ENCODE data around the gene PLCD1. TPM values are rescaled to one million over a fixed set of nuclear protein-coding genes. Genes with fewer than 3 reads are reported as not detected.
A peak's percentile ranks its signal among the peaks of the same experiment; 100 is the strongest.

PLCD1 gene
- total RNA-seq, 2 donors from 2014 or later = 29.7 to 176 TPM

DNA sequence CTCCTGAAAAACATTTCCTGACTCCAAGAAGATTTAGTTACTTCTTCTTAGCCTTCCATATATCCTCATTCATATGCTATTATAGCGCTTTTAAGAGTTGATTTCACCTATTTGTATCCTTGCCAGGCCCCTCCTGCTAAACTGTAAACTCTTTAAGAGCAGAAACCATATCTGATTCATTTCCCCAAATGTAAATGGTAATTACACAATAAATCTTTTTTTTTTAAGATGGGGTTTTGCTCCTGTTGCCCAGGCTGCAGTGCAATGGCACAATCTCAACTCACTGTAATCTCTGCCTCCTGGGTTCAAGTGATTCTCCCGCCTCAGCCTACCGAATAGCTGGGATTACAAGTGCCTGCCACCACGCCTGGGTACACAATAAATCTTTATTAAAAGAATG is 14.0 kb upstream of the PLCD1 start:
- TF ChIP-seq POLR2AphosphoS5 (IDR thresholded peaks at IDR 0.05) (no peak), POLR2A (IDR thresholded peaks at IDR 0.05) (no peak)
- TF ChIP-seq, protein P1, sequence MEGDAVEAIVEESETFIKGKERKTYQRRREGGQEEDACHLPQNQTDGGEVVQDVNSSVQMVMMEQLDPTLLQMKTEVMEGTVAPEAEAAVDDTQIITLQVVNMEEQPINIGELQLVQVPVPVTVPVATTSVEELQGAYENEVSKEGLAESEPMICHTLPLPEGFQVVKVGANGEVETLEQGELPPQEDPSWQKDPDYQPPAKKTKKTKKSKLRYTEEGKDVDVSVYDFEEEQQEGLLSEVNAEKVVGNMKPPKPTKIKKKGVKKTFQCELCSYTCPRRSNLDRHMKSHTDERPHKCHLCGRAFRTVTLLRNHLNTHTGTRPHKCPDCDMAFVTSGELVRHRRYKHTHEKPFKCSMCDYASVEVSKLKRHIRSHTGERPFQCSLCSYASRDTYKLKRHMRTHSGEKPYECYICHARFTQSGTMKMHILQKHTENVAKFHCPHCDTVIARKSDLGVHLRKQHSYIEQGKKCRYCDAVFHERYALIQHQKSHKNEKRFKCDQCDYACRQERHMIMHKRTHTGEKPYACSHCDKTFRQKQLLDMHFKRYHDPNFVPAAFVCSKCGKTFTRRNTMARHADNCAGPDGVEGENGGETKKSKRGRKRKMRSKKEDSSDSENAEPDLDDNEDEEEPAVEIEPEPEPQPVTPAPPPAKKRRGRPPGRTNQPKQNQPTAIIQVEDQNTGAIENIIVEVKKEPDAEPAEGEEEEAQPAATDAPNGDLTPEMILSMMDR (IDR thresholded peaks at IDR 0.05) = no peak
- Histone ChIP-seq H3K4me1 (replicated peaks) (no peaks in the 10 kb centered on the region), H3K9me3 (no peaks in the 10 kb centered on the region), H3K27me3 (replicated peaks; ENCODE audit: insufficient read depth) (no peaks in the 10 kb centered on the region), H3K4me3 (no peak overlapping the region), H3K27ac (no peak overlapping the region), H3K36me3 (no peaks in the 10 kb centered on the region)
- intact Hi-C loops (cut with DNase I) = no loop called here
- WGBS = 46% methylated on average over 4 of the region's 4 CpGs
- DNase-seq (ENCODE audit: low spot score) = no peak

DNA sequence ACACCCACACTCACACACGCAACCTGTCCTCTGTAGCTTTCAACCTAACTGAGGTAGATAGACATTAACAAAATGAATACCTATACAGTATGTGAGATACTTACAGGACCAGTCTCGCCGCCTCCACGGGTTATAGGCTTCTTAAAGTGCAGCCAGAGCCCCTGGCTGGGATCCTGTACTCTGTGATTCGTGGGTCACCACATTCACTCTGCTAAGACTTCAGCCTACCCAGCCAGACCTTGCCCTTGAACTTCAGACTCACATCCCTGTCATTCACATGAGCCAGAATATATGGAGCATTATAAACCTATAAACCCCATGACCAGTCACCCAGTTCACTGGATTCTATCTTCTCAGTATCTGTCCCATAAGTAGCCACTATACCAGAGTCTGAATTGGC is 11.0 kb upstream of the PLCD1 start:
- no peak overlapping the region for H3K4me3 ChIP-seq
- no peak for DNase-seq (ENCODE audit: low spot score)
- no peak overlapping the region for H3K27ac ChIP-seq
- WGBS = 87% methylated on average over 5 of the region's 5 CpGs
- no peaks in the 10 kb centered on the region for H3K36me3 ChIP-seq
- no peaks in the 10 kb centered on the region for H3K4me1 ChIP-seq (replicated peaks)
- no peaks in the 10 kb centered on the region for H3K9me3 ChIP-seq
- TF ChIP-seq, protein P1 (IDR thresholded peaks at IDR 0.05) = no peak
- TF ChIP-seq POLR2AphosphoS5 (IDR thresholded peaks at IDR 0.05) (no peak), POLR2A (IDR thresholded peaks at IDR 0.05) (no peak)
- no peaks in the 10 kb centered on the region for H3K27me3 ChIP-seq (replicated peaks; ENCODE audit: insufficient read depth)
- intact Hi-C loops (cut with DNase I) = no loop called here

GRCh38 chr3:38039899-38040261 is 10.4 kb upstream of the PLCD1 start:
- peak overlapping the region in 1 of 2 donors; percentile 39 for H3K4me3 ChIP-seq

GRCh38 chr3:38039101-38039898 is 9.9 kb upstream of the PLCD1 start, which contains the start of gene DLEC1:
Gene DLEC1 (plus strand): TSS chr3:38039208. CDS start chr3:38039226, 18 bp downstream.
- no peaks in the 10 kb centered on the region for H3K36me3 ChIP-seq
- intact Hi-C loops (cut with DNase I) = loop anchor here (5.0 kb wide), 1 partner anchor 37 kb away; no protein-coding TSS in a partner anchor
- TF ChIP-seq, protein P1 (IDR thresholded peaks at IDR 0.05) = no peak
- TF ChIP-seq POLR2A (IDR thresholded peaks at IDR 0.05) (no peak), POLR2AphosphoS5 (IDR thresholded peaks at IDR 0.05) (peak; percentile 16)
- no peaks in the 10 kb centered on the region for H3K27me3 ChIP-seq (replicated peaks; ENCODE audit: insufficient read depth)
- DNase-seq (ENCODE audit: low spot score) = peak; percentile 59
- H3K9me3 ChIP-seq = no peaks in the 10 kb centered on the region
- H3K27ac ChIP-seq = no peak within 1 kb of the TSS
- H3K4me3 ChIP-seq = peak within 1 kb of the TSS; percentile 23 to 39
- no peaks in the 10 kb centered on the region for H3K4me1 ChIP-seq (replicated peaks)
- WGBS = 4% methylated on average over 65 of the region's 67 CpGs

More at GRCh38 chr3:38039899-38040261, 10.4 kb upstream of the PLCD1 start:
- Histone ChIP-seq H3K4me1 (replicated peaks) (no peaks in the 10 kb centered on the region), H3K9me3 (no peaks in the 10 kb centered on the region), H3K27me3 (replicated peaks; ENCODE audit: insufficient read depth) (no peaks in the 10 kb centered on the region), H3K27ac (no peak overlapping the region), H3K36me3 (no peaks in the 10 kb centered on the region)
- WGBS = 44% methylated on average over 11 of the region's 11 CpGs
- DNase-seq (ENCODE audit: low spot score) = peak; percentile 45
- TF ChIP-seq POLR2A (IDR thresholded peaks at IDR 0.05) (no peak), POLR2AphosphoS5 (IDR thresholded peaks at IDR 0.05) (peak; percentile 11)
- TF ChIP-seq, protein P1 (IDR thresholded peaks at IDR 0.05) = peak in 2 of 4 experiments; percentile 37 to 53
- intact Hi-C loops (cut with DNase I) = loop anchor here (5.0 kb wide), 1 partner anchor 38 kb away; no protein-coding TSS in a partner anchor
